Trophoblast cell (in vitro differentiated cells and primary cell): ENCODE measurements around the gene DDX41.
"Not testable (repeated sequence)": the region's sequence is repeated elsewhere in the genome, so short reads cannot be mapped to it uniquely, and the experiment has no call there.

Source experiments
- DNase-seq, 2 donors: peaks; one replicate each; pipeline ENCODE4 v3.0.0-alpha.2; 2016
- H2AFZ ChIP-seq: 2 replicates; pipeline ENCODE4 v1.6.1; 2013; ENCODE audit warnings: low read length, moderate library complexity, mild to moderate bottlenecking; ENCODE audit not compliant: insufficient read depth, poor library complexity
- H2AK5ac ChIP-seq: 2 replicates; pipeline ENCODE4 v1.6.1; 2013; ENCODE audit warnings: mild to moderate bottlenecking, low read length
- H2BK120ac ChIP-seq: 2 replicates; pipeline ENCODE4 v1.6.1; 2013; ENCODE audit warnings: low read length, mild to moderate bottlenecking, moderate library complexity; ENCODE audit not compliant: insufficient read depth, poor library complexity
- H2BK12ac ChIP-seq: 2 replicates; pipeline ENCODE4 v1.6.1; 2013; ENCODE audit warnings: mild to moderate bottlenecking, low read length, moderate library complexity
- H2BK5ac ChIP-seq: 2 replicates; pipeline ENCODE4 v1.6.1; 2013; ENCODE audit warnings: low read length, low read depth, moderate library complexity, mild to moderate bottlenecking; ENCODE audit not compliant: poor library complexity
- H3K14ac ChIP-seq: 2 replicates; pipeline ENCODE4 v1.6.1; 2013; ENCODE audit warnings: mild to moderate bottlenecking, low read length
- H3K18ac ChIP-seq: 2 replicates; pipeline ENCODE4 v1.6.1; 2013; ENCODE audit warnings: mild to moderate bottlenecking, low read length
- H3K23ac ChIP-seq: 2 replicates; pipeline ENCODE4 v1.6.1; 2013; ENCODE audit warnings: low read length
- H3K27ac ChIP-seq: 2 replicates; pipeline ENCODE4 v1.5.1; 2013; ENCODE audit warnings: low read depth, mild to moderate bottlenecking, inconsistent platforms, low read length, moderate library complexity
- H3K27me3 ChIP-seq: 2 replicates; pipeline ENCODE4 v1.6.1; 2013; ENCODE audit warnings: inconsistent platforms, mild to moderate bottlenecking, low read length, moderate library complexity; ENCODE audit not compliant: insufficient read depth
- H3K36me3 ChIP-seq, 2 experiments: 1 replicate in 1 of 2; 2 replicates in 1 of 2; pipeline ENCODE4 v1.6.1; 2013; ENCODE audit warnings: low read length in 2 of 2, mild to moderate bottlenecking in 2 of 2, moderate library complexity in 1 of 2; ENCODE audit not compliant: insufficient read depth in 2 of 2, control insufficient read depth in 1 of 2
- H3K4ac ChIP-seq: 2 replicates; pipeline ENCODE4 v1.6.1; 2013; ENCODE audit warnings: low read depth, mild to moderate bottlenecking, low read length, moderate library complexity
- H3K4me1 ChIP-seq, 2 experiments: 1 replicate in 1 of 2; 2 replicates in 1 of 2; pipeline ENCODE4 v1.6.1; 2013; ENCODE audit warnings: low read length in 2 of 2, mild to moderate bottlenecking in 2 of 2, moderate library complexity in 1 of 2; ENCODE audit not compliant: insufficient read depth in 2 of 2, control insufficient read depth in 1 of 2
- H3K4me2 ChIP-seq: 2 replicates; pipeline ENCODE4 v1.6.1; 2013; ENCODE audit warnings: inconsistent platforms, mild to moderate bottlenecking, low read length, moderate library complexity
- H3K4me3 ChIP-seq: 2 replicates; pipeline ENCODE4 v1.5.1; 2013; ENCODE audit warnings: mild to moderate bottlenecking, low read depth, low read length, inconsistent platforms
- H3K79me1 ChIP-seq: one replicate; pipeline ENCODE4 v1.6.1; 2013; ENCODE audit warnings: low read length
- H3K79me2 ChIP-seq: 2 replicates; pipeline ENCODE4 v1.6.1; 2013; ENCODE audit warnings: low read length, mild to moderate bottlenecking; ENCODE audit not compliant: control insufficient read depth, insufficient read depth, poor library complexity
- H3K9ac ChIP-seq: 2 replicates; pipeline ENCODE4 v1.6.1; 2013; ENCODE audit warnings: mild to moderate bottlenecking, low read length
- H3K9me3 ChIP-seq: 2 replicates; pipeline ENCODE4 v1.6.1; 2013; ENCODE audit warnings: low read depth, mild to moderate bottlenecking, control low read depth, inconsistent platforms, low read length; ENCODE audit not compliant: insufficient read depth
- H4K12ac ChIP-seq: 2 replicates; pipeline ENCODE4 v1.6.1; 2013; ENCODE audit warnings: low read depth, mild to moderate bottlenecking, low read length, moderate library complexity
- H4K8ac ChIP-seq: 2 replicates; pipeline ENCODE4 v1.6.1; 2013; ENCODE audit warnings: low read depth, mild to moderate bottlenecking, low read length, moderate library complexity
- H4K91ac ChIP-seq: one replicate; pipeline ENCODE4 v1.6.1; 2013; ENCODE audit warnings: low read depth, mild to moderate bottlenecking, low read length, moderate library complexity
- WGBS: extraction: QIAGEN DNeasy Blood & Tissue Kit; methylation state at CpG from one replicate; pipeline ENCODE4 v1.1.7; 2013; ENCODE audit warnings: missing lambda C conversion rate; ENCODE audit not compliant: insufficient read length, insufficient coverage; ENCODE audit errors: extremely low coverage; 5-methylcytosine and 5-hydroxymethylcytosine counted together

Gene DDX41

GRCh38 chr5:177536386-177536785 is 19.6 kb upstream of the DDX41 start:
- DNase-seq = no peak
- H3K4me1 ChIP-seq = peaks cover 0 to 10% of the 10 kb centered on the region in 2 experiments
- H2AFZ ChIP-seq = no peak overlapping the region
- H3K4me2 ChIP-seq = no peak overlapping the region
- H4K8ac ChIP-seq = no peak overlapping the region
- H2BK12ac ChIP-seq = no peak overlapping the region
- H3K79me2 ChIP-seq = no peaks in the 10 kb centered on the region
- H3K79me1 ChIP-seq = no peaks in the 10 kb centered on the region
- no peak overlapping the region for H2AK5ac ChIP-seq
- H3K9ac ChIP-seq = no peak overlapping the region
- H3K18ac ChIP-seq = no peak overlapping the region
- no peak overlapping the region for H3K23ac ChIP-seq
- no peak overlapping the region for H3K27ac ChIP-seq
- H3K14ac ChIP-seq = no peak overlapping the region
- no peak overlapping the region for H2BK5ac ChIP-seq
- no peak overlapping the region for H2BK120ac ChIP-seq
- no peak overlapping the region for H4K91ac ChIP-seq
- H3K4me3 ChIP-seq = no peak overlapping the region
- no peak overlapping the region for H3K4ac ChIP-seq
- no peak overlapping the region for H4K12ac ChIP-seq
- H3K27me3 ChIP-seq = no peaks in the 10 kb centered on the region
- WGBS = no CpG with 5 or more reads among the region's 10 CpGs
- H3K36me3 ChIP-seq = peaks cover 46 to 49% of the 10 kb centered on the region in 2 experiments
- no peaks in the 10 kb centered on the region for H3K9me3 ChIP-seq

GRCh38 chr5:177535125-177535524 is 18.4 kb upstream of the DDX41 start:
- WGBS = no CpG with 5 or more reads among the region's 7 CpGs
- Histone ChIP-seq H2AFZ (no peak overlapping the region), H3K4ac (no peak overlapping the region), H4K91ac (no peak overlapping the region), H3K36me3 (peaks cover 59 to 62% of the 10 kb centered on the region in 2 experiments), H3K4me3 (no peak overlapping the region), H3K18ac (no peak overlapping the region), H3K9ac (no peak overlapping the region), H4K12ac (no peak overlapping the region), H3K14ac (no peak overlapping the region), H3K23ac (no peak overlapping the region), H3K4me2 (no peak overlapping the region), H3K79me2 (no peaks in the 10 kb centered on the region), H2BK12ac (no peak overlapping the region), H3K9me3 (no peaks in the 10 kb centered on the region), H2BK5ac (no peak overlapping the region), H4K8ac (no peak overlapping the region), H3K79me1 (no peaks in the 10 kb centered on the region), H2AK5ac (no peak overlapping the region), H3K27me3 (no peaks in the 10 kb centered on the region), H2BK120ac (no peak overlapping the region), H3K4me1 (peaks cover 0 to 10% of the 10 kb centered on the region in 2 experiments), H3K27ac (no peak overlapping the region)
- no peak for DNase-seq

GRCh38 chr5:177534433-177534832 is 17.7 kb upstream of the DDX41 start:
- H2BK5ac ChIP-seq, H3K79me2 ChIP-seq, DNase-seq, H3K27me3 ChIP-seq, H3K4me3 ChIP-seq, H2AK5ac ChIP-seq, H4K12ac ChIP-seq, H3K9ac ChIP-seq, H2AFZ ChIP-seq, H3K23ac ChIP-seq, H3K4me1 ChIP-seq, H3K27ac ChIP-seq, H3K18ac ChIP-seq, H3K4me2 ChIP-seq, H2BK12ac ChIP-seq, H3K4ac ChIP-seq, H4K8ac ChIP-seq, H2BK120ac ChIP-seq, H3K9me3 ChIP-seq, H3K14ac ChIP-seq, H3K79me1 ChIP-seq, H4K91ac ChIP-seq: not testable (repeated sequence)
- peaks cover 64 to 69% of the 10 kb centered on the region in 2 experiments for H3K36me3 ChIP-seq
- no CpG with 5 or more reads among the region's 7 CpGs for WGBS

GRCh38 chr5:177531209-177531940 is 14.6 kb upstream of the DDX41 start:
- Histone ChIP-seq H3K4me3 (no peak overlapping the region), H2AK5ac (no peak overlapping the region), H4K12ac (no peak overlapping the region), H3K23ac (no peak overlapping the region), H3K9ac (no peak overlapping the region), H3K4me1 (no peaks in the 10 kb centered on the region), H3K9me3 (no peaks in the 10 kb centered on the region), H3K79me1 (no peaks in the 10 kb centered on the region), H2BK12ac (no peak overlapping the region), H3K4me2 (no peak overlapping the region), H3K4ac (no peak overlapping the region), H4K91ac (no peak overlapping the region), H4K8ac (no peak overlapping the region), H3K18ac (no peak overlapping the region), H2BK120ac (no peak overlapping the region), H3K14ac (no peak overlapping the region), H3K27me3 (no peaks in the 10 kb centered on the region), H3K36me3 (peaks cover 72 to 74% of the 10 kb centered on the region in 2 experiments), H3K27ac (no peak overlapping the region), H2AFZ (no peak overlapping the region), H2BK5ac (no peak overlapping the region), H3K79me2 (no peaks in the 10 kb centered on the region)
- DNase-seq = no peak
- no CpG with 5 or more reads among the region's 27 CpGs for WGBS
